HFFc6 (cell line): Measurements from ENCODE around the gene PET117. TPM values are rescaled to one million over a fixed set of nuclear protein-coding genes. Genes with fewer than 3 reads are reported as not detected.
"Not testable (repeated sequence)": the region's sequence is repeated elsewhere in the genome, so short reads cannot be mapped to it uniquely, and the experiment has no call there.

Source experiments
- DNase-seq: peaks from one replicate; pipeline ENCODE4 v3.0.0-alpha.2; 2018
- H3K27ac Mint-ChIP-seq: 2 replicates; pipeline ENCODE4 v1.8.0; 2020; ENCODE audit warnings: mild to moderate bottlenecking, mixed read lengths
- H3K27me3 Mint-ChIP-seq: 2 replicates; pipeline ENCODE4 v1.8.0; 2021; ENCODE audit warnings: mild to moderate bottlenecking, moderate library complexity, mixed read lengths; ENCODE audit not compliant: insufficient read depth
- H3K36me3 Mint-ChIP-seq: 2 replicates; pipeline ENCODE4 v1.8.0; 2021; ENCODE audit warnings: low read depth, mixed read lengths
- H3K4me1 Mint-ChIP-seq: 2 replicates; pipeline ENCODE4 v1.8.0; 2020; ENCODE audit warnings: low read depth, mixed read lengths
- H3K4me3 Mint-ChIP-seq: 2 replicates; pipeline ENCODE4 v1.8.0; 2020; ENCODE audit warnings: mild to moderate bottlenecking, moderate library complexity, mixed read lengths
- H3K9me3 Mint-ChIP-seq: 2 replicates; pipeline ENCODE4 v1.8.0; 2020; ENCODE audit warnings: mild to moderate bottlenecking, mixed read lengths
- CTCF ChIP-seq: fragments of 200-600 bp; sonication (generic); IDR thresholded peaks from 2 replicates; pipeline ENCODE4 v1.5.0; 2021; ENCODE audit warnings: antibody characterized with exemption, mild to moderate bottlenecking
- total RNA-seq, 6 experiments: library from RNA; stranded (reverse); fragmentation: NEBNext Ultra II Directional; extraction: Animal tissue kit (Norgen Biotek cat#: 25700); gene quantifications; 2 replicates in 1 of 6; 3 replicates in 5 of 6; pipeline ENCODE4 v1.2.3, GENCODE V29; 2021

Gene PET117
- total RNA-seq, 6 experiments from 2014 or later, result 8.9 to 12.8 (median 11.8) TPM

- Mint-ChIP-seq H3K36me3 (no peaks in the 10 kb centered on the region), H3K9me3 (no peaks in the 10 kb centered on the region), H3K27me3 (peaks cover 4% of the 10 kb centered on the region), H3K4me3 (no peak overlapping the region), H3K27ac (no peak overlapping the region), H3K4me1 (no peaks in the 10 kb centered on the region)
- TF ChIP-seq CTCF, result no peak
- no peak for DNase-seq
Measured at GRCh38 chr20:18108326-18108725, 29.3 kb upstream of the PET117 start.

- DNase-seq, H3K4me3 Mint-ChIP-seq, H3K9me3 Mint-ChIP-seq, H3K4me1 Mint-ChIP-seq, H3K27ac Mint-ChIP-seq, H3K36me3 Mint-ChIP-seq: not testable (repeated sequence)
- peaks cover 14% of the 10 kb centered on the region for H3K27me3 Mint-ChIP-seq
Measured at GRCh38 chr20:18128574-18128973, 9.1 kb upstream of the PET117 start.

GRCh38 chr20:18132663-18133062 lies 5.0 kb upstream of the PET117 start:
- peaks cover 13% of the 10 kb centered on the region for H3K4me1 Mint-ChIP-seq
- H3K36me3 Mint-ChIP-seq, result no peaks in the 10 kb centered on the region
- no peak for DNase-seq
- peaks cover 3% of the 10 kb centered on the region for H3K27me3 Mint-ChIP-seq
- TF ChIP-seq CTCF, result no peak
- no peaks in the 10 kb centered on the region for H3K9me3 Mint-ChIP-seq
- no peak overlapping the region for H3K27ac Mint-ChIP-seq
- H3K4me3 Mint-ChIP-seq, result no peak overlapping the region

- H3K36me3 Mint-ChIP-seq, result no peaks in the 10 kb centered on the region
- no peak overlapping the region for H3K4me3 Mint-ChIP-seq
- no peaks in the 10 kb centered on the region for H3K9me3 Mint-ChIP-seq
- peaks cover 17% of the 10 kb centered on the region for H3K4me1 Mint-ChIP-seq
- no peak for TF ChIP-seq CTCF
- DNase-seq, result no peak
- H3K27me3 Mint-ChIP-seq, result peaks cover 3% of the 10 kb centered on the region
- H3K27ac Mint-ChIP-seq, result no peak overlapping the region
Measured at GRCh38 chr20:18133962-18134361, 3.7 kb upstream of the PET117 start.

GRCh38 chr20:18138266-18138582 lies 561 bp downstream of the PET117 start:
- H3K36me3 Mint-ChIP-seq, result peaks cover 7% of the 10 kb centered on the region; the same call in 1 of the 2 replicates
- H3K27ac Mint-ChIP-seq, result peak overlapping the region; percentile 27
- H3K9me3 Mint-ChIP-seq, result no peaks in the 10 kb centered on the region
- TF ChIP-seq CTCF, result no peak
- DNase-seq, result no peak
- peak overlapping the region; percentile 84 for H3K4me3 Mint-ChIP-seq
- H3K4me1 Mint-ChIP-seq, result peaks cover 29% of the 10 kb centered on the region
- no peaks in the 10 kb centered on the region for H3K27me3 Mint-ChIP-seq

GRCh38 chr20:18138639-18139583 lies 1.2 kb downstream of the PET117 start:
- no peak for DNase-seq
- Mint-ChIP-seq H3K9me3 (no peaks in the 10 kb centered on the region), H3K4me1 (peaks cover 27% of the 10 kb centered on the region), H3K27me3 (no peaks in the 10 kb centered on the region), H3K27ac (peak overlapping the region; percentile 27), H3K4me3 (peak overlapping the region; percentile 84), H3K36me3 (peaks cover 7% of the 10 kb centered on the region; the same call in 1 of the 2 replicates)
- TF ChIP-seq CTCF, result no peak
